ENCODE measurements around the gene SRPRB. TPM values are rescaled to one million over a fixed set of nuclear protein-coding genes. Genes with fewer than 3 reads are reported as not detected.

Gene SRPRB
- total RNA-seq, 1 donor, result 13.4 TPM

DNA sequence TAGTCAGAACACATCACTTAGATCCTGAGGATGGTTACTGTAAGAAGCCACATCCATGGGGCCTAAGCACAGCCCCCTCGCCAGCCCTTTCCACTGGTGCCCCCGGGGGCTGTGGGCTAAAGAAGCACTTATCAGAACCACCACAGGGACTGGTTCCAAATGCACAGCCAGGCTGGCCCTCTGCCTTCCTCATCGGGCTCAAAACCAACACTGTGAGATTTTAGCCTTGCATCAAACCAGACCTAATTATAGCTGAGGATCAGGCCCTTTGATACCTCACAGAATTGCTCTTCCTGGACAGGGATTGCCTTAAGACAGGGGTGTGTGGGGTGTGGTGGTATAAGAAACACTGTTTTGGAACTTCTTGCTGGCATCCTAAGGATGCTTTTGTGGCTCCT, 23.7 kb downstream of the SRPRB start:
- H3K4me3 ChIP-seq (ENCODE audit: low read length), result no peak overlapping the region
- H3K4me1 ChIP-seq (ENCODE audit: insufficient read depth, low read length), result no peaks in the 10 kb centered on the region
- no peaks in the 10 kb centered on the region for H3K9me3 ChIP-seq (ENCODE audit: low read depth, low read length)
- no peaks in the 10 kb centered on the region for H3K27me3 ChIP-seq (ENCODE audit: insufficient read depth, low read length)

- Histone ChIP-seq H3K4me1 (ENCODE audit: insufficient read depth, low read length) (no peaks in the 10 kb centered on the region), H3K9me3 (ENCODE audit: low read depth, low read length) (no peaks in the 10 kb centered on the region), H3K4me3 (ENCODE audit: low read length) (no peak overlapping the region), H3K27me3 (ENCODE audit: insufficient read depth, low read length) (no peaks in the 10 kb centered on the region)
These were observed 24.5 kb downstream of the SRPRB start for GRCh38 chr3:133830071-133830470.

GRCh38 chr3:133831966-133832801, 26.6 kb downstream of the SRPRB start:
- Histone ChIP-seq H3K4me1 (ENCODE audit: insufficient read depth, low read length) (no peaks in the 10 kb centered on the region), H3K9me3 (ENCODE audit: low read depth, low read length) (no peaks in the 10 kb centered on the region), H3K4me3 (ENCODE audit: low read length) (no peak overlapping the region), H3K27me3 (ENCODE audit: insufficient read depth, low read length) (no peaks in the 10 kb centered on the region)

GRCh38 chr3:133832802-133833144, 27.2 kb downstream of the SRPRB start:
- Histone ChIP-seq H3K4me3 (ENCODE audit: low read length) (no peak overlapping the region), H3K9me3 (ENCODE audit: low read depth, low read length) (no peaks in the 10 kb centered on the region), H3K4me1 (ENCODE audit: insufficient read depth, low read length) (no peaks in the 10 kb centered on the region), H3K27me3 (ENCODE audit: insufficient read depth, low read length) (no peaks in the 10 kb centered on the region)

- Histone ChIP-seq H3K27me3 (ENCODE audit: insufficient read depth, low read length) (no peaks in the 10 kb centered on the region), H3K4me1 (ENCODE audit: insufficient read depth, low read length) (no peaks in the 10 kb centered on the region), H3K9me3 (ENCODE audit: low read depth, low read length) (no peaks in the 10 kb centered on the region), H3K4me3 (ENCODE audit: low read length) (no peak overlapping the region)
These were observed 27.7 kb downstream of the SRPRB start for GRCh38 chr3:133833267-133833666.

DNA sequence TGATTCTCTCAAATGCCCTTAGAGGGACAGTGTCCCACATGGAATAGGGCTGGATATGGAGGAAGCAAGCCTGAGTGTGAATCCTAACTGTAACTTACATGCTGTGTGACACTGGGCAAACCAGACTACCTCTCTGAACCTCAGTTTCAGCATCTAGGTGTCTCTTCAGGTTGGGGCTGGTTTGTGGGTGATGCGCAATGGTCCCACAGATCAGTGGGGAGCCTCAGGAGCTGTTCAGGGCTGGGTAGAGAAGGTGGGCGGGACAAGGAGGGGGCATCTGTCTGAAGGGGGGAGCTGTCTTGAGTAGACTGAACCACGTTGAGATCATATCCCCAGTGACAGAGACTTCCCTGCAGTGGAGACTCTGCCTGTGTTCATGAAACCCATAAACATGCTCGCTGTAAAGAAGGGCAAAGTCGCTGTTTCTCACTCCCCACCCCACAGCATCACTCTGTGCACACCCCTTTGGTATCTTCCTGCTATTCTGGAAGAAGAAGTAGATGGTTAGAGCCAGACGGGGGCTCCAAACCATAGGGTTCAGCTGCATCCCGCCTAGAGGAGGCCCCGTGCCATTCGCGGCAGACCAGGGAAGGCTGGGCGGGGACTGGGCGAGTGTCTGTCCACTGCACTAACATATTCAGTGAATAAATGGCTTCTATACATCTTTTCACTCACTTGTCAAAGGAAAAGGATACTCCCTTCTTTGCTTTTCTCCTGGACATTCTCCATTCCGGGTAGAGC, 28.4 kb downstream of the SRPRB start:
- no peaks in the 10 kb centered on the region for H3K4me1 ChIP-seq (ENCODE audit: insufficient read depth, low read length)
- H3K27me3 ChIP-seq (ENCODE audit: insufficient read depth, low read length), result no peaks in the 10 kb centered on the region
- H3K4me3 ChIP-seq (ENCODE audit: low read length), result no peak overlapping the region
- H3K9me3 ChIP-seq (ENCODE audit: low read depth, low read length), result no peaks in the 10 kb centered on the region

GRCh38 chr3:133834621-133835417, 29.2 kb downstream of the SRPRB start:
- H3K4me1 ChIP-seq (ENCODE audit: insufficient read depth, low read length), result no peaks in the 10 kb centered on the region
- H3K27me3 ChIP-seq (ENCODE audit: insufficient read depth, low read length), result no peaks in the 10 kb centered on the region
- H3K9me3 ChIP-seq (ENCODE audit: low read depth, low read length), result no peaks in the 10 kb centered on the region
- no peak overlapping the region for H3K4me3 ChIP-seq (ENCODE audit: low read length)

GRCh38 chr3:133835418-133835743, 29.8 kb downstream of the SRPRB start:
- H3K4me3 ChIP-seq (ENCODE audit: low read length), result no peak overlapping the region
- H3K9me3 ChIP-seq (ENCODE audit: low read depth, low read length), result no peaks in the 10 kb centered on the region
- H3K4me1 ChIP-seq (ENCODE audit: insufficient read depth, low read length), result no peaks in the 10 kb centered on the region
- no peaks in the 10 kb centered on the region for H3K27me3 ChIP-seq (ENCODE audit: insufficient read depth, low read length)

- Histone ChIP-seq H3K27me3 (ENCODE audit: insufficient read depth, low read length) (no peaks in the 10 kb centered on the region), H3K4me1 (ENCODE audit: insufficient read depth, low read length) (no peaks in the 10 kb centered on the region), H3K4me3 (ENCODE audit: low read length) (no peak overlapping the region), H3K9me3 (ENCODE audit: low read depth, low read length) (no peaks in the 10 kb centered on the region)
These were observed 30.3 kb downstream of the SRPRB start for GRCh38 chr3:133835961-133836360.

- Histone ChIP-seq H3K27me3 (ENCODE audit: insufficient read depth, low read length) (no peaks in the 10 kb centered on the region), H3K4me3 (ENCODE audit: low read length) (no peak overlapping the region), H3K9me3 (ENCODE audit: low read depth, low read length) (no peaks in the 10 kb centered on the region), H3K4me1 (ENCODE audit: insufficient read depth, low read length) (no peaks in the 10 kb centered on the region)
These were observed 31.0 kb downstream of the SRPRB start for GRCh38 chr3:133836497-133837158.

DNA sequence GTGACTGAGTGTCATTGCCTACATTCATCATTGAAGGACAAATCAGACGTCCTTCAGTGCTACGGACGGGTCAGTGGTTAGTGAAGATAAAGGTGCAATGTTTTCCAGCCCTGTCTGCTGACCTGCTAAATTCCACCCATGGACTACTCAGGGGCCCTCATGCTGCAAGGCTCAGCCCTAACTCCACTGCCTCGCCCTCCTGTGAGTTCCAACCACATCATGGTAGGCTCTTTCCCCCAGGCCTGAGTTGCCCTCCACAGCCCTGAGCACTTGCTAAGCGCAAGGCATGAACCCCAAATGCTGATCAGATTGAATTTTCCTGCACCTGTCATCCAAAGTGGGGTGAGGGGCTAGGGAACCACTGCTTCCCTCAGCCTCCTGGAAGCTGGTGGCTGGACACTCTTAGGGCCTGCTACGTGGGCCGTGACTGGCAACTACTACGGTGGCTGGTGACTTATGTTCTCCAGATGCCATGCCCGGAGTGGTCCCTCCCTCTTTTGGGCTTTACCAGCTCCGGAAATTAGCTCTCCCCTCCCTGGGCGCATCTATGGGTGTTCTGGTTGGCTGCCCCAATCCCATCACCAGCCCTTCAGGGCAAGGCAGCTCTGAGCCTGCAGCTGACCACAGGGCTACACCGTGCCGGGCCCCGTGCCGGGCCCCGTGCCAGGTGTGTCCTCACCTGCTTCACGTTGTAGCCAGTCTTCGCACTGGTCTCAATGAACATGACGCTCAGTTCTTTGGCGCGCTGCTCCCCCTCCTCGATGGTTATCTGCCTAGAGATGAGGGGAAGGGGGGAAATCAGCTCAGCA, 32.1 kb downstream of the SRPRB start:
- Histone ChIP-seq H3K4me3 (ENCODE audit: low read length) (no peak overlapping the region), H3K27me3 (ENCODE audit: insufficient read depth, low read length) (no peaks in the 10 kb centered on the region), H3K4me1 (ENCODE audit: insufficient read depth, low read length) (no peaks in the 10 kb centered on the region), H3K9me3 (ENCODE audit: low read depth, low read length) (no peaks in the 10 kb centered on the region)

DNA sequence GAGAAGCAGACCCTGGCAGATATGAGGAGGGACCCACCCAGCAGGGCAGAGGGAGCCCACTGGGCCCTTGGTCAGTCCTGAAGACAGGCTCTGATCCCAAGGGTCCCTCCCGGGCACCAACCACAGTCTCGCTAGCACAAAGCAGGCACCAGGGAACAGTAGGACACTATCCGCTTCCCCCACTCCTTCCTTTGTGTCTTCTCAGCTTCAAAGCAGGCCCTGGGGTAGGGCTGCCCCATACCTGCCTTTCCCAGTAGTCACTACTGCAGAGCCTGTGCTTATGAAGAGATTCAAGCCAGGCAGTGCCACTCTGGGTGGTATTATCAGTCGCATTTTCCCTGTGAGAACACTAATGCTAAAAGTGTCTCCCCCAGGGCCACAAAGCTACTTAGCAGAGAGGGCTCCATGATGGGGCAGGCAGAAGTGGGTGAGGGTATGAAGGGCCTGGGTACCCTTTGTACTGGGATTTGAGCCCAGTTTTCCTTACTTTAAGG, 32.7 kb downstream of the SRPRB start:
- Histone ChIP-seq H3K4me3 (ENCODE audit: low read length) (no peak overlapping the region), H3K4me1 (ENCODE audit: insufficient read depth, low read length) (no peaks in the 10 kb centered on the region), H3K27me3 (ENCODE audit: insufficient read depth, low read length) (no peaks in the 10 kb centered on the region), H3K9me3 (ENCODE audit: low read depth, low read length) (no peaks in the 10 kb centered on the region)

DNA sequence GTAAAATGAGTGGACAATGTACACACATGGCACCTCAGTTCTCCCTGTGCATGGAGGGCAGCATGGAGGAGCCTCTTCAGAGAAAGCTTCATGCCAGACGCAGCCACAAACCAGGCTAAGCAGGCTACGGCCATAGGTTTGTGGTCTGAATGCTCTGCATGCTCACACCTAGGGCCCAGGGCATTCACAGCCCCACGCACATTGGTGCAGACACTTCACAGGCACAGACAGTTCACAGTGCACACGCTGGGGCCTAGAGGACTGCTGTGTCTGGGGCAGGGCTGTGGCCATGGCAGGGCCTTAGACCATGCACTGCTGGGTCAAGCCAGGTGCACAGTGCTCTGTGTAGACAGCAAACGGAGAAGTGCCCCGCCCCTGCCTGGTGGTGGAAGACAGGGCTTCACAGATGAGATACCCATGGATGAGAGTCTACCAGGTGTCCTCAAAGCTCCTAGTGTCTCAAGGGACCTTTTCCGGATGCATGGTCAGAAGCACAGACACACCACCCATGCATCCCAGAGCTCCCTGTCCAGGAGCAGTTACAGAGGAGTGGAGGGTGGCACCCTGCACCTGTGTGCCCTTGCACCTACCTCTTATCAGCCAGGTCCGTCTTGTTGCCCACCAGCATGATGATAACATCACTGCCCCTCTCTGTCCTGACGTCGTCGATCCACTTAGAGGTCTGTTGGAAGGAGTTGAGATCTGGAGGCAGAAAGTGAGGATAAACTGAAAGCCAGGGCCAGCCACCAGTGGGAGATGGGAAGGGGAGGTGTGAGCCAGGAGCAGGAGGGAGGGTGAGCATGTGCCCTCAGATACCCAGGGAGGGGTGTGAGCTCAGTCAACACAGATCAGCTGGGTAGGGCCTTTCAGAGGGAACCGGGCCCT, 33.5 kb downstream of the SRPRB start:
- no peaks in the 10 kb centered on the region for H3K4me1 ChIP-seq (ENCODE audit: insufficient read depth, low read length)
- H3K27me3 ChIP-seq (ENCODE audit: insufficient read depth, low read length), result no peaks in the 10 kb centered on the region
- H3K4me3 ChIP-seq (ENCODE audit: low read length), result no peak overlapping the region
- no peaks in the 10 kb centered on the region for H3K9me3 ChIP-seq (ENCODE audit: low read depth, low read length)
